ENCODE measurements around the gene GIMAP2. TPM values are rescaled to one million over a fixed set of nuclear protein-coding genes. Genes with fewer than 3 reads are reported as not detected.

Gene GIMAP2
- total and polyA plus RNA-seq, 2 of the 13 experiments (the other 11 are each of a cell fraction or from before 2014, with no cell fraction given), result 0.49 to 1.4 TPM

GRCh38 chr7:150703209-150703608 is 17.7 kb downstream of the GIMAP2 start:
- no peak for DNase-seq (ENCODE audit: low spot score)
- FAIRE-seq, result no peak
- Histone ChIP-seq H4K20me1 (ENCODE audit: insufficient read depth, low read length) (no peaks in the 10 kb centered on the region), H3K79me2 (ENCODE audit: insufficient read depth, low read length) (no peaks in the 10 kb centered on the region), H3K36me3 (replicated peaks in 1 of 2; ENCODE audit: control insufficient read depth in 1 of 2, insufficient read depth in 2 of 2, low read length in 2 of 2) (no peaks in the 10 kb centered on the region), H3K4me3 (replicated peaks in 1 of 3; ENCODE audit: insufficient read depth in 1 of 3, low read depth in 2 of 3, low read length in 3 of 3) (no peak overlapping the region), H3K4me2 (ENCODE audit: low read depth, low read length) (no peak overlapping the region), H2AFZ (ENCODE audit: low read length) (no peak overlapping the region), H3K27ac (ENCODE audit: extremely low read length, insufficient read depth, low read length) (no peak overlapping the region), H3K9me3 (ENCODE audit: low read length) (peaks cover 14% of the 10 kb centered on the region), H3K4me1 (ENCODE audit: insufficient read depth, low read length) (no peaks in the 10 kb centered on the region), H3K9ac (ENCODE audit: insufficient read depth, low read depth, low read length) (no peak overlapping the region), H3K27me3 (ENCODE audit: control insufficient read depth in 1 of 2, insufficient read depth in 2 of 2, low read length in 2 of 2) (no peaks in the 10 kb centered on the region)
- ATAC-seq, result no peak
- CTCF ChIA-PET (ENCODE audit: low intra/inter-chr PET ratio, low total read pairs), result no interaction called here
- BruUV-seq (replicated peaks), result no TSS peak
- no peak for TF ChIP-seq NBN (conservative IDR thresholded peaks at IDR 0.05)
- no peak for TF ChIP-seq ZFP36L2 (CRISPR knock-in tag; IDR thresholded peaks at IDR 0.05)
- no peak for TF ChIP-seq POLR2AphosphoS5 (IDR thresholded peaks at IDR 0.05; ENCODE audit: low read depth, low read length)
- TF ChIP-seq BRD4 (CRISPR knock-in tag; IDR thresholded peaks at IDR 0.05), result no peak
- no peak for TF ChIP-seq ZNF891 (CRISPR knock-in tag; IDR thresholded peaks at IDR 0.05)
- no peak for TF ChIP-seq ZNF570 (CRISPR knock-in tag; IDR thresholded peaks at IDR 0.05; ENCODE audit: borderline replicate concordance)
- no peak for TF ChIP-seq ZNF317 (CRISPR knock-in tag; IDR thresholded peaks at IDR 0.05)
- no peak for TF ChIP-seq ZFP37 (CRISPR knock-in tag; IDR thresholded peaks at IDR 0.05; ENCODE audit: borderline replicate concordance)
- TF ChIP-seq POLR2G (IDR thresholded peaks at IDR 0.05; ENCODE audit: low read depth, low read length), result no peak
- TF ChIP-seq ZBTB3 (CRISPR knock-in tag; IDR thresholded peaks at IDR 0.05; ENCODE audit: borderline replicate concordance, low read depth), result no peak
- no peak for TF ChIP-seq ZFP41 (CRISPR knock-in tag; IDR thresholded peaks at IDR 0.05; ENCODE audit: borderline replicate concordance)
- TF ChIP-seq SMARCE1 (IDR thresholded peaks at IDR 0.05; ENCODE audit: borderline replicate concordance), result no peak
- 5% methylated on average over 1 of the region's 1 CpG for WGBS (ENCODE audit: low lambda C conversion rate)
- intact Hi-C loops (cut with micrococcal nuclease; ENCODE audit: unreplicated experiment) (no loop called here), in situ Hi-C loops (cut with HindIII; ENCODE audit: extremely low pct_ligation_motif_present, low pct_unique_long_range_greater_than_20kb) (no loop called here)
- POLR2A ChIA-PET, result no interaction called here

GRCh38 chr7:150715293-150715692 is 29.8 kb downstream of the GIMAP2 start:
- CTCF ChIA-PET (ENCODE audit: low intra/inter-chr PET ratio, low total read pairs), result no interaction called here
- H3K79me2 ChIP-seq (ENCODE audit: insufficient read depth, low read length), result no peaks in the 10 kb centered on the region
- intact Hi-C loops (cut with micrococcal nuclease; ENCODE audit: unreplicated experiment), result no loop called here
- H3K27me3 ChIP-seq (ENCODE audit: control insufficient read depth in 1 of 2, insufficient read depth in 2 of 2, low read length in 2 of 2), result peaks cover 0 to 3% of the 10 kb centered on the region in 2 experiments; a peak in 2 of 5 replicates
- ATAC-seq (no peak), FAIRE-seq (no peak), DNase-seq (ENCODE audit: low spot score) (no peak)
- no peak overlapping the region for H3K27ac ChIP-seq (ENCODE audit: extremely low read length, insufficient read depth, low read length)
- no peaks in the 10 kb centered on the region for H4K20me1 ChIP-seq (ENCODE audit: insufficient read depth, low read length)
- no peak overlapping the region for H3K4me2 ChIP-seq (ENCODE audit: low read depth, low read length)
- 48% methylated on average over 4 of the region's 4 CpGs for WGBS (ENCODE audit: low lambda C conversion rate)
- no peak overlapping the region for H3K9ac ChIP-seq (ENCODE audit: insufficient read depth, low read depth, low read length)
- H2AFZ ChIP-seq (ENCODE audit: low read length), result no peak overlapping the region
- POLR2A ChIA-PET, result no interaction called here
- in situ Hi-C loops (cut with HindIII; ENCODE audit: extremely low pct_ligation_motif_present, low pct_unique_long_range_greater_than_20kb), result no loop called here
- no peaks in the 10 kb centered on the region for H3K9me3 ChIP-seq (ENCODE audit: low read length)
- no TSS peak for BruUV-seq (replicated peaks)
- no peaks in the 10 kb centered on the region for H3K4me1 ChIP-seq (ENCODE audit: insufficient read depth, low read length)
- H3K4me3 ChIP-seq (replicated peaks in 1 of 3; ENCODE audit: insufficient read depth in 1 of 3, low read depth in 2 of 3, low read length in 3 of 3), result no peak overlapping the region
- no peaks in the 10 kb centered on the region for H3K36me3 ChIP-seq (replicated peaks in 1 of 2; ENCODE audit: control insufficient read depth in 1 of 2, insufficient read depth in 2 of 2, low read length in 2 of 2)
- TF ChIP-seq ZFP41 (CRISPR knock-in tag; IDR thresholded peaks at IDR 0.05; ENCODE audit: borderline replicate concordance) (no peak), CERS6 (CRISPR knock-in tag; IDR thresholded peaks at IDR 0.05) (no peak), ISL2 (CRISPR knock-in tag; IDR thresholded peaks at IDR 0.05) (no peak), HDAC2 (CRISPR knock-in tag; IDR thresholded peaks at IDR 0.05) (no peak), ZNF746 (CRISPR knock-in tag; IDR thresholded peaks at IDR 0.05) (no peak), FLYWCH1 (CRISPR knock-in tag; IDR thresholded peaks at IDR 0.05) (no peak), ZNF207 (IDR thresholded peaks at IDR 0.05; ENCODE audit: borderline replicate concordance) (no peak), ZNF792 (CRISPR knock-in tag; IDR thresholded peaks at IDR 0.05) (no peak), JUND (CRISPR knock-in tag; IDR thresholded peaks at IDR 0.05) (no peak), ZNF460 (CRISPR knock-in tag; IDR thresholded peaks at IDR 0.05; ENCODE audit: borderline replicate concordance) (no peak), FOXC1 (CRISPR knock-in tag; IDR thresholded peaks at IDR 0.05; ENCODE audit: borderline replicate concordance) (no peak), THAP8 (CRISPR knock-in tag; IDR thresholded peaks at IDR 0.05; ENCODE audit: borderline replicate concordance) (no peak)
